A673 (cell line): ENCODE results near the gene ANXA11. TPM values are rescaled to one million over a fixed set of nuclear protein-coding genes. Genes with fewer than 3 reads are reported as not detected.

Source experiments
- BruUV-seq: library from RNA; stranded (reverse); fragments of 400-500 nt; replicated peaks from 2 replicates; lab custom pipeline; 2021; lab: Mats Ljungman, UMichigan
- CTCF ChIA-PET: fragments of 300-600 bp; sonication (Branson Sonifier 250); formaldehyde crosslinking; loops from one replicate; lab custom pipeline; 2022; ENCODE audit warnings: antibody characterized with exemption; lab: Charles Lee
- POLR2A ChIA-PET: fragments of 300-600 bp; sonication (Branson Sonifier 250); formaldehyde crosslinking; loops from one replicate; lab custom pipeline; 2022; ENCODE audit warnings: antibody characterized with exemption; ENCODE audit not compliant: low non-redundant PET; lab: Charles Lee
- DNase-seq: peaks from one replicate; pipeline ENCODE4 v3.0.0-alpha.2; 2015; ENCODE audit warnings: low spot score
- H3K27ac ChIP-seq: fragments of 200-600 bp; sonication (generic); 2 replicates; pipeline ENCODE4 v1.5.1; 2016; ENCODE audit warnings: mixed run types, low read depth, mild to moderate bottlenecking, mixed read lengths, antibody characterized with exemption, low read length; ENCODE audit not compliant: poor library complexity, severe bottlenecking
- H3K27me3 ChIP-seq: fragments of 200-600 bp; sonication (generic); replicated peaks from 2 replicates; pipeline ENCODE4 v1.6.1; 2017; ENCODE audit warnings: mixed run types, low read depth, mild to moderate bottlenecking, mixed read lengths, antibody characterized with exemption, low read length; ENCODE audit not compliant: insufficient read depth, poor library complexity
- H3K36me3 ChIP-seq: fragments of 200-600 bp; sonication (generic); 2 replicates; pipeline ENCODE4 v1.6.1; 2016; ENCODE audit warnings: mixed run types, mild to moderate bottlenecking, mixed read lengths, antibody characterized with exemption, low read length; ENCODE audit not compliant: insufficient read depth, poor library complexity, severe bottlenecking
- H3K4me1 ChIP-seq: fragments of 200-600 bp; sonication (generic); 2 replicates; pipeline ENCODE4 v1.6.1; 2017; ENCODE audit warnings: mixed run types, mild to moderate bottlenecking, mixed read lengths, antibody characterized with exemption, low read length; ENCODE audit not compliant: insufficient read depth, poor library complexity, severe bottlenecking
- H3K4me3 ChIP-seq: fragments of 200-600 bp; sonication (generic); 2 replicates; pipeline ENCODE4 v1.5.1; 2016; ENCODE audit warnings: low read depth, mixed run types, mild to moderate bottlenecking, mixed read lengths, low read length; ENCODE audit not compliant: poor library complexity, severe bottlenecking
- H3K9me3 ChIP-seq: fragments of 200-600 bp; sonication (generic); 2 replicates; pipeline ENCODE4 v1.6.1; 2016; ENCODE audit warnings: mixed run types, low read depth, mild to moderate bottlenecking, mixed read lengths, antibody characterized with exemption, low read length; ENCODE audit not compliant: poor library complexity, severe bottlenecking
- EZH2 ChIP-seq: fragments of 200-600 bp; sonication (generic); IDR thresholded peaks from 2 replicates; pipeline ENCODE4 v1.6.1; 2017; ENCODE audit warnings: borderline replicate concordance, low read depth, mild to moderate bottlenecking, mixed read lengths, antibody characterized with exemption, low read length; ENCODE audit not compliant: poor library complexity, severe bottlenecking
- intact Hi-C: fragments of 100-400 bp; cut with micrococcal nuclease; formaldehyde crosslinking; loops from one replicate; pipeline ENCODE4 v1.10.0; 2022; ENCODE audit not compliant: unreplicated experiment
- total RNA-seq: library from RNA; stranded (reverse); gene quantifications from 2 replicates; pipeline ENCODE4 v1.2.3, GENCODE V29; 2021
- TF ChIP-seq, protein P1 (sequence below): fragments of 300-800, 200-600 bp; sonication (generic); conservative IDR thresholded peaks from 2 replicates; pipeline ENCODE4 v1.5.1; 2017; ENCODE audit warnings: low read depth, mild to moderate bottlenecking, antibody characterized with exemption, low read length, moderate library complexity, mixed read lengths

The ANXA11 gene
- total RNA-seq, 1 experiment from 2014 or later, result 119 TPM

DNA sequence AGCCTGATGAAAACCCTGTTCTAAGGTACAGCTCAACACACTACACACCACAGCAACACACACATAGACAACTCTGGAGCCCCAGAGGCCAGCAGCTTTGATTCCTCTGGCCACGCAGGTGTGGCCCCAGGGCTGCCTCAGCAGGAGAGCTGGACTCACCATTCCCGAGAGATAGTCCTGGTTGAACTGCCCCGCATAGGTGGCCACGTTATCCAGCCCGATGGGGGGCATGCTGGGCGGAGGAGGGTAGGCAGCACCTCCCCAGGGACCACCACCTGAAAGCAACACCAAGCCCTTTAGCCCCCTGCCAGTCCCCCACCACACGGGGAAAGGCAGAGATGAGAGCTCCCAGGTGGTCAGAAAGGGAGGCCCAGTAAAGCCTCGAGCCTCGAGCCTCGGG, 34.7 kb downstream of the ANXA11 start:
- Histone ChIP-seq H3K4me3 (no peak overlapping the region), H3K4me1 (peaks cover 6% of the 10 kb centered on the region), H3K27ac (no peak overlapping the region), H3K36me3 (no peaks in the 10 kb centered on the region), H3K9me3 (no peaks in the 10 kb centered on the region), H3K27me3 (no peaks in the 10 kb centered on the region)
- CTCF ChIA-PET, result no interaction called here
- intact Hi-C loops, result no loop called here
- no peak for DNase-seq
- POLR2A ChIA-PET, result no interaction called here
- BruUV-seq, result no TSS peak
- TF ChIP-seq, protein P1, sequence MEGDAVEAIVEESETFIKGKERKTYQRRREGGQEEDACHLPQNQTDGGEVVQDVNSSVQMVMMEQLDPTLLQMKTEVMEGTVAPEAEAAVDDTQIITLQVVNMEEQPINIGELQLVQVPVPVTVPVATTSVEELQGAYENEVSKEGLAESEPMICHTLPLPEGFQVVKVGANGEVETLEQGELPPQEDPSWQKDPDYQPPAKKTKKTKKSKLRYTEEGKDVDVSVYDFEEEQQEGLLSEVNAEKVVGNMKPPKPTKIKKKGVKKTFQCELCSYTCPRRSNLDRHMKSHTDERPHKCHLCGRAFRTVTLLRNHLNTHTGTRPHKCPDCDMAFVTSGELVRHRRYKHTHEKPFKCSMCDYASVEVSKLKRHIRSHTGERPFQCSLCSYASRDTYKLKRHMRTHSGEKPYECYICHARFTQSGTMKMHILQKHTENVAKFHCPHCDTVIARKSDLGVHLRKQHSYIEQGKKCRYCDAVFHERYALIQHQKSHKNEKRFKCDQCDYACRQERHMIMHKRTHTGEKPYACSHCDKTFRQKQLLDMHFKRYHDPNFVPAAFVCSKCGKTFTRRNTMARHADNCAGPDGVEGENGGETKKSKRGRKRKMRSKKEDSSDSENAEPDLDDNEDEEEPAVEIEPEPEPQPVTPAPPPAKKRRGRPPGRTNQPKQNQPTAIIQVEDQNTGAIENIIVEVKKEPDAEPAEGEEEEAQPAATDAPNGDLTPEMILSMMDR, result no peak
- TF ChIP-seq EZH2, result no peak

DNA sequence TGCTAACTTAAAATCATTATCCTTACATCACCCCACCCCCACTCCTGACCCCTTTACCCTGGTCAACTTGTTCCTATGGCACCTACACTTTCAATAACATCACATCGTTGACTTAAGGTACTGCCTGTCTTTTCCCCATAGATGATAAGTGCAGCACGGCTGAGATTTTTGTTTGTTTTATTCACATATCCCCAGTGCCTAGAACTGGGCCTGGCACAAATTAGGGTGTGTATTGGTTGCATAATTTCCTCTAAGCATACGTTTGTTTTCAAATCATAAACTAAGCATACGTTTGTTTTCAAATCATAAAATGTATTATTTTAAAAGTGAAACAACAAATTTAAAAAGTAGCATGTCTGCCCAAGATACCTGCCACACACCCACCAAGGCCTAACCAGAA, 35.3 kb downstream of the ANXA11 start:
- DNase-seq, result no peak
- TF ChIP-seq EZH2, result no peak
- TF ChIP-seq, protein P1, result no peak
- H3K4me3 ChIP-seq, result no peak overlapping the region
- BruUV-seq, result no TSS peak
- H3K27ac ChIP-seq, result no peak overlapping the region
- CTCF ChIA-PET, result no interaction called here
- POLR2A ChIA-PET, result no interaction called here
- H3K9me3 ChIP-seq, result no peaks in the 10 kb centered on the region
- H3K36me3 ChIP-seq, result peaks cover 3% of the 10 kb centered on the region
- no peaks in the 10 kb centered on the region for H3K27me3 ChIP-seq
- H3K4me1 ChIP-seq, result peaks cover 10% of the 10 kb centered on the region
- intact Hi-C loops, result no loop called here

DNA sequence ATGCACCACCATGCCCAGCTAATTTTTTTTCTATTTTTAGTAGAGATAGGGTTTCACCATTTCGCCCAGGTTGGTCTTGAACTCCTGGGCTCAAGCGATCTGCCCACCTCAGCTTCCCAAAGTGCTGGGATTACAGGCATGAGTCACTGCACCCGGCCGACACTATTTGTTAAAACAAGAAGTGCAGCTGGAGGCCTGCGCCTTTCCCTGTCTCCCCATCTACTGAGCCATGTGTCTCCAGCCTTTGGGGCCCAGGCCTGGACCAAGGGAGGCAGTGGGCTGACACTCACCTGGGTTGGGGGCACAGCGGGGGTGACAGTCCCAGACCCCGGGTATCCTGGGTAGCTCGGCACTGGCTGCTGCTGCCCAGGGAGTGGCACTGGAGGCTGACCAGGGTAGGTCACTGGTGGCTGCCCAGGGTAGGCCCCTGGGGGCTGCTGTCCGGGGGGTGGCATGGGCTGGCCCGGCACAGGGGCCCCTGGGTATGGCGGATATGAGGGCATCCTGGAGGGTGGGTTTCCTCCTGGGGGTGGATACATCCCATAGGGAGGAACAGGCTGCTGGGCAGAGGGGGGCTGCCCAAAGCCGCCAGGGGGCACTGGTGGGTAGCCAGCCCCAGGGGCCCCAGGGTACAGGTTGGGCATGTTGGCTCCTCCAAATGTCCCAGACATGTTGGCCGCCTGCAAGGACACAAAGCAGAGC, 36.5 kb downstream of the ANXA11 start:
- Histone ChIP-seq H3K27me3 (no peaks in the 10 kb centered on the region), H3K27ac (no peak overlapping the region), H3K36me3 (peaks cover 5% of the 10 kb centered on the region), H3K9me3 (no peaks in the 10 kb centered on the region), H3K4me1 (peaks cover 10% of the 10 kb centered on the region), H3K4me3 (no peak overlapping the region)
- no peak for DNase-seq
- CTCF ChIA-PET, result no interaction called here
- no TSS peak for BruUV-seq
- TF ChIP-seq EZH2, result no peak
- TF ChIP-seq, protein P1, result no peak
- intact Hi-C loops, result no loop called here
- POLR2A ChIA-PET, result no interaction called here
